Amniotic epithelial cell (primary cell): ENCODE data around the gene EXOC4.

ENCODE experiments used
- DNase-seq: peaks from one replicate; pipeline ENCODE4 v3.0.0-alpha.2; 2010; ENCODE audit warnings: low read depth

The EXOC4 gene

DNA sequence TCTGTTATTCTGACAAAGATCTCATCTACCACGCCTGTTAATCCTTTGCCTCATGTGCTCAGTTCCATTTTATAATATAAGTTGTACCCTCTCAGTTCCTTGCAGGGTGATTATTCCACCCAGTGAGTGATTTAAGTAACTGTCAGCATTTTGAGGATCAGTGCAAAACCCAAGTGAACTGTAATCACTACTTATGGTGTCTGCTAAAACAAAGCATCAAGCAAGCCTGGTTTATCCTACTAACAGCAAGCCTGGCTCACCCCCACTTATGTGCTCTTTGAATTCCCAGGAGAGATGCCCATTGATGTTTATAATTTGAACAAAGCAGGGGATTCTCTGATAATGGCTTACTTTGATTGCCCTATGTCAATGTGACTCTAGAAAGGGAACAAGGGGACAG, 687.5 kb downstream of the EXOC4 start:
- no peak for DNase-seq

GRCh38 chr7:133941496-133941895, 688.6 kb downstream of the EXOC4 start:
- peak; percentile 55 for DNase-seq

GRCh38 chr7:133945497-133945896, 692.6 kb downstream of the EXOC4 start:
- DNase-seq = peak; percentile 59

GRCh38 chr7:133947458-133948254, 694.8 kb downstream of the EXOC4 start:
- DNase-seq = no peak

- DNase-seq = no peak
Measured at GRCh38 chr7:133948588-133948987, 695.7 kb downstream of the EXOC4 start.

GRCh38 chr7:133950855-133951254, 698.0 kb downstream of the EXOC4 start:
- DNase-seq = no peak

GRCh38 chr7:133955208-133955607, 702.3 kb downstream of the EXOC4 start:
- DNase-seq = no peak

- DNase-seq = peak; percentile 31
Measured at GRCh38 chr7:133957845-133958244, 705.0 kb downstream of the EXOC4 start.

DNA sequence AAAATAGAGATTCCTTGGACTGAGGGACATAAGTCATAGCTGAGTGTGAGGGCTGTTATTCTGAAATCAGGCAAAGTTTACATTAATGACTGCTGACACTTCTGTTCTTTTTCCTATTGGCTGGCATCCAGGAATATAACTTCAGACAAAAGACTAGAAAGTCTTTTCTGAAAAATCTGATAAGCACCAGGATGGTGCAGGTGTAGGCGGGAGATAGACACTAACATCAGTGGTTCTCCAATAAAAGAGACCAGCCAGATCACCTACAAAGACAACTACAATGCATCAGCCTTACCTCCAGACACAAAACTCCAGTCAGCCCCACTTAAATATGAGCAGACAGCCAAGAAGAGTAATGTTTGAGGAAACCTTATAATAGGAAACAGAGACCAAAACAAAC, 705.9 kb downstream of the EXOC4 start:
- no peak for DNase-seq

- DNase-seq = no peak
Measured at GRCh38 chr7:133959505-133959904, 706.6 kb downstream of the EXOC4 start.

DNA sequence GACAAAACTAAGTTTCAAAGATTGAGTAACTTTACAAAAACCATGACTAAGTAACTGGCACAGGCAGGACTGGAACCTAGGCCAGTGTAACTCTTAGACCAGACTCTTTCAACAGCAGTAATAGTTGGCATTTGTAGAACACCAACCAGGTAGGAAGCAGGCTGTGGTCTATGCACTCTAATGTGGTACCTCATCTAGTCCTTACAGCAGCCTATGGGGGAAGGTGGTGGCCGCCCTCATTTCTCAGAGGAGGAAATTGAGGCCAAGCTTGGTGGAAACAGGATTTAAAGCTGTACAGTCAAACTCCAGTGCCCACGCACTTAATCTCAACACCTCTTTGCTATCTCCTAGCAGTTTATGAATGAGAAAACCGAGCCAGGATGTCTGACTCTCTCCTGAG, 708.8 kb downstream of the EXOC4 start:
- DNase-seq = no peak

GRCh38 chr7:133962646-133963045, 709.8 kb downstream of the EXOC4 start:
- no peak for DNase-seq

DNA sequence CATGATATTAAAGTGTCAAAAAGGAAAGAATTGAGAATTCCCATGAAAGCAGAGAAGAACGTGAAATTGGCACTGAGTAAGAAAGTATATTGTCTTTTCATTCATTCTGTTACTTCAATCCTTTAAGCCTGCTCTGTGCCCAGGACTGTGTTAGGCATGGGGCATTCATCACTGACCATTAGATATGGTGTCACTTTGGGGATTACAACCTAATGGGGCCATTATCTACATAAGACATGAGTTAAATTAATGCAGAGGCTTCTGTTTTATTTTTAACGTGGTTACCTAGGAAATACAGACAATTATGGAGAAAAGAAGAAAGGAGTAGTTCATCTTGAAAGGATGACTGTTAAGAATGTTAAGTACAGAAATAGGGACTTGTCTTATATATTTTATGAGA, 710.8 kb downstream of the EXOC4 start:
- DNase-seq = no peak

- no peak for DNase-seq
Measured at GRCh38 chr7:133971625-133972024, 718.7 kb downstream of the EXOC4 start.

DNA sequence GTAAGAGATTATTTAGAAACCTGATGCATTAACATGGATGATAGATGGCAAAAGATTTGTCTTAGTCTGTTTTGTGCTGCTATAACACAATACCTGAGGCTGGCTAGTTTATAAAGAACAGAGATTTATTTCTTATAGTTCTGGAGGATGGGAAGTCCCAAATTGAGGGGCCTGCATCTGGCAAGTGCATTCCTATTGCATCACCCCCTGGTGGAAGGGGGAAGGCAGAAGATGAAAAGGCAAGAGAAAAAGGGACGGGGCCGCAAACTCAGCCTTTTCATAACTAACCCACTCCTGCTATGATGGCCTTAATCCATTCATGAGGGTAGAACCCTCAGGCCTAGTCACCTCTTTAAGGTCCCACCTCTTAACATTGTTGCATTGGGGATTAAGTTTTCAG, 720.8 kb downstream of the EXOC4 start:
- DNase-seq = no peak

GRCh38 chr7:133975130-133975529, 722.3 kb downstream of the EXOC4 start:
- DNase-seq = no peak

DNA sequence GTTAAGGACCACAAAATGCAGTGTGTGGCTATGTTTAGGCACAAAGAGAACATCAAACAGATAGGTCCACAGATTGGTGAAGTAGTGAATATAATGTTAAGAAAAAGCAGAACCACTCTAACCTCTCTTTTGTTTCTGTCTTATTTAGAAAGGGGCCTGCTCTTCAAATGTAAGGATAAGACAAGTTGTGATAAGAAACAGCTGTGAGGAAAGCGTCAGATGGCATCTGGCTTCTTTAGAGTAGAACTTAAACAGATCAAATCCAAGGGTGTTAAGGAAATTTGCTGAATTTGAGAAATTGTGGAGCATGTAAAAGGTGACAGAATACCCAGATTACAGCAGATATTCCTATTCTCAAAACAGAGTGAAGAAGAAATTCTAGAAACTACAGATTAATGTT, 723.3 kb downstream of the EXOC4 start:
- no peak for DNase-seq

DNA sequence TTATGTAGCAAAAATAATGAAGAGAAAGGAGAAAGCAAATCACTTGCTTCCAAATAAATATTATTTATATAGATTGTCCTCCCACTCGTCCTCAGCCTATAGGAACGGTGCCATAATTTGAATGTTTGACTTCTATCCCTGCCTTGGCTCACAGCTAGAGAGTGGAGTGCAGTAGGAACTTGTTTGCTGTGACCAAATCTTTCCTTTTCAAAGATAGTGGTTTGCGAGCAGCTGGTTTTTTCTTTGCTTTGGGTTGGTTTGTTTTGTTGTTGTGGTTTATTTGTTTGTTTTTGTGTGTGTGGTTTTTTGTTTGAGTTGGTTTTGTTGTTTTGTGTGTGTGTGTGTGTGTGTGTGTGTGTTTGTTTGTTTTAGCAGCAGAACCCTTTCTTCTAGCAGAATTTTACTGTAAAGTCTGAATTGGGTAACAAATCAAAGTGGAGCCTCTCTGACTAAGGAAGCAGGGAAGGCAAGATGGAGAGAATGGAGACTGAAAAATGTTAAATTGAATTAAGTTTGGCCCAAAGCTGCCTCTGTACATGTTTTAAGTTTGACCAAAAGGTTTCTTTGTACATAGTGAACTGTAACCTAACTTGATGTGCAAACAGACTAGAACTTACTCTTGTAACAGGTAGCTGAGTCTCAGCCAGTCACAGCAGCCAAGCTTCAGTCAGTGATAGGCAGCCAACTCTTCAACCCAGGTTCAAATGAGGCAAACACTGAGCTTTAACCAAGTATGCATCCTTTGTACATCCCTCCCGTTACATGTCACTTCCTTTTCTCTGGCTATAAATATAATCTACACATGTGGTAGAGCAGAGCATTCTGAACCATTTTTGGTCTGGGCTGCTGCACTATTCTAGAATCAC, 724.8 kb downstream of the EXOC4 start:
- no peak for DNase-seq

- no peak for DNase-seq
Measured at GRCh38 chr7:133978502-133979295, 725.8 kb downstream of the EXOC4 start.

DNA sequence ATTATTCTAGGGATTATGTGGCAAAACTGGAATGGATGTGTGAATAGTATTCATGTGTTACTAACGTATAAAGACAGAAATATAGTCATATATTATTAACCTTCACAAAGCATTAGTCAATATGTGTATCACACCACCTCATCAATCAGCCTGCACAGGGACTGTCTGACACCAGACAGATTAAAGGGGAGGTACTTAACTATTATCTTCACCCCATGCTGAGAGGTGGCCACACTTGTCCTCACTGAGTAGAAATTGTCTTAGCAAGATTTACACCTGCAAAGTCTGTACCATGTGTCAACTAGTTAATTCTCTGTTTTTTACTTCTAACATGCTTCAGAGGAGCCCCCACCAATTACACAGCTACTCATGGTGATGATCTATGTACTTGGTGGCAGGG, 727.9 kb downstream of the EXOC4 start:
- no peak for DNase-seq

DNA sequence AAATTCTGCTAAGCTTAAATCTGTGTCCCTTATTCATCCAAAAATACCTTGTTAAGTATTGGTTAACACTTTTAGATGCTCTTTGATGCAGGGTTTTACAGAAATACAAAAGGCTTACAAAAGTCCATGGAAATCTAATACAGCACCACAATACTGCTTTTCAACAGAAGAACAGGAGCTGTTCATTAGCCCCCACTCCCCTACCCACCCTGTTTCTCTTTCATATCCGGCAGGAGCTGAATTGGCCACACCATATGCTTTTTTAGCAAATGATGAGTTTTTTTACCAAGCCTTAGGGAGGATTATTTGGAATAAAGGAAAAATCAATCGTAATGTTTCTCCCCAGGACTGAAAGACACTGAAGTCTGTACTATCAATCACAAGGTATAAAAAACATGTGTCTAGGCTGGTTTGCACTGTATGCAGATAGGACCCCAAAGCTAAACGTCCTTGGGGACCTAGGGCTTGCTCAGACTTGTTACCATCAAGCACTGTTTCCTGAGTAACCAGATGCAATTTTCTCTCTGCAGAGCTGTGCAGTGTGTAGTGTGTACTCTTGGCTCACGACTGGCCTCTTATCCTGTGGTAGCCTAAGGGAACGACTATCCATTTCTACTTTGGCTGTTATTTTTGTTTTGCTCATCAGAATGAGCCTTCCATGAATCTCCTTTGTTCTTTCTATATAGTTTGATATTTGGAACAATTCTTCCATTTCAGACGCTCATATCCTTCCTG, 731.0 kb downstream of the EXOC4 start:
- no peak for DNase-seq

GRCh38 chr7:133985300-133985699, 732.4 kb downstream of the EXOC4 start:
- no peak for DNase-seq
